GM21381 (cell line): ENCODE measurements around the gene ATAD3C.

ENCODE experiments used
- ATAC-seq: cut with Tn5 transposase; IDR thresholded peaks from one replicate; pipeline ENCODE4 v1.9.1; 2021; ENCODE audit warnings: mild to moderate bottlenecking, moderate library complexity; ENCODE audit not compliant: unreplicated experiment

Gene ATAD3C

GRCh38 chr1:1430114-1430982 is 19.1 kb upstream of the ATAD3C start:
- ATAC-seq = no peak

GRCh38 chr1:1430992-1431844 is 18.3 kb upstream of the ATAD3C start:
- no peak for ATAC-seq

GRCh38 chr1:1431845-1432273 is 17.6 kb upstream of the ATAD3C start:
- no peak for ATAC-seq

- ATAC-seq = no peak
Measured at GRCh38 chr1:1432274-1432950, 17.1 kb upstream of the ATAD3C start.

GRCh38 chr1:1432951-1433803 is 16.3 kb upstream of the ATAD3C start:
- ATAC-seq = no peak

GRCh38 chr1:1433804-1434130 is 15.7 kb upstream of the ATAD3C start:
- ATAC-seq = no peak

- ATAC-seq = no peak
Measured at GRCh38 chr1:1434131-1434823, 15.2 kb upstream of the ATAD3C start.

GRCh38 chr1:1434824-1435105 is 14.7 kb upstream of the ATAD3C start:
- ATAC-seq = no peak

- ATAC-seq = no peak
Measured at GRCh38 chr1:1435106-1435903, 14.2 kb upstream of the ATAD3C start, which contains the start of gene VWA1. TSS of gene VWA1 (plus strand) at chr1:1435690. CDS start at chr1:1435749, 59 bp downstream.

- no peak for ATAC-seq
Measured at GRCh38 chr1:1435911-1436629, 13.4 kb upstream of the ATAD3C start.

GRCh38 chr1:1436630-1437032 is 12.9 kb upstream of the ATAD3C start:
- ATAC-seq = no peak

GRCh38 chr1:1437033-1437903 is 12.2 kb upstream of the ATAD3C start:
- ATAC-seq = no peak

GRCh38 chr1:1437904-1438376 is 11.5 kb upstream of the ATAD3C start:
- ATAC-seq = no peak

GRCh38 chr1:1438531-1439381 is 10.7 kb upstream of the ATAD3C start:
- ATAC-seq = no peak

GRCh38 chr1:1439546-1440261 is 9.8 kb upstream of the ATAD3C start:
- ATAC-seq = no peak
